ENCODE results near the gene BGN. TPM values are rescaled to one million over a fixed set of nuclear protein-coding genes. Genes with fewer than 3 reads are reported as not detected.

Gene BGN
- total RNA-seq, 1 experiment from 2014 or later, result 1.2 TPM

DNA sequence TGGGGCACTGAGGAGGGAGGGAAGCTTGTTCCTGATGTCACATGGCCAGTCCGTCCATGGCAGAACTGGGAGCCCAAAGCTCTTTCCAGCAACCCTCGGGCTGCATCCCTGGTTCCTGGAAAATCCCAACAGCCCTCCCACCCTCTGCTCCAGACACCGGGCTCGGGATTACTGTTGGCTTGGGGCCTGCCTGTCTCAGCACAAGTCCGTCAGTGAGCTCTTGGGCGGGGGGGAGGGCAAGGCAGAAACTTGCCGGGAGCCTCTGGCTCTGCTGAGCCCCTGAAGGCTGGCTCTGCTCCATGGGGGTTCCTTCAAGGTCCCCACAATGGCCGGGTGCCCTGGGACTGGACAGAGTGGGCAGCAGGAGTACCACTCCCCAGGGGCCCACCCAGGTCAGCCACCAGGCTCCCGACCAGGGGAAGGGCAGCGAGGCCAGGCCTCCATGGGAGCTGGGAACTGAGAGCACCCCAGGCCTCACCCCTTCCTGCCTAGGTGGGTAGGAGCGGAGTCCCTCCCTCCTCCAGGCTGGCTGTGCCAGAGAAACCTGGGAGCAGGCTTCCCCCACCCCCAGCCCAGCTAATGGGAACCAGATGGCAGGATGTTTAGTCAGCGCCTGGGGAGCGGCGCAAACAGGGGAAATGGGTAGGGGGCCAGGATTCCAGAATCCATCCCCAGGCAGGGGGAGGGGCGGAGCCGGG lies 18.0 kb upstream of the BGN start:
- no peaks in the 10 kb centered on the region; the same call in 1 of the 2 replicates for H3K4me1 ChIP-seq (ENCODE audit: insufficient read depth, low read length)
- no peak overlapping the region for H2AFZ ChIP-seq (ENCODE audit: low read length)
- no peak overlapping the region for H2AK5ac ChIP-seq (ENCODE audit: insufficient read length, low read length)
- no peak overlapping the region for H2BK5ac ChIP-seq (ENCODE audit: insufficient read length, low read length)
- peaks cover 21% of the 10 kb centered on the region for H3K9me3 ChIP-seq (ENCODE audit: control insufficient read depth, low read depth, low read length)
- no peaks in the 10 kb centered on the region for H3K23me2 ChIP-seq (ENCODE audit: insufficient read length, low read depth, low read length, poor library complexity, severe bottlenecking)
- H3K27me3 Mint-ChIP-seq (ENCODE audit: low read depth), result peaks cover 34% of the 10 kb centered on the region
- no peak overlapping the region for H4K5ac ChIP-seq (ENCODE audit: insufficient read length, low read depth, low read length)
- peaks cover 2% of the 10 kb centered on the region in 2 experiments; a peak in 3 of 4 replicates for H3K4me1 Mint-ChIP-seq
- H3K36me3 Mint-ChIP-seq (ENCODE audit: insufficient read depth in 1 of 3, low read depth in 3 of 3), result peaks cover 0 to 5% (median 3%) of the 10 kb centered on the region in 3 experiments; a peak in 3 of 7 replicates
- no peak overlapping the region for H3K4ac ChIP-seq (ENCODE audit: low read depth, low read length)
- no peak overlapping the region for H3K4me2 ChIP-seq (ENCODE audit: insufficient read depth, insufficient read length, low read length)
- no peak overlapping the region for H3K56ac ChIP-seq (ENCODE audit: insufficient read length, low read depth, low read length)
- no peaks in the 10 kb centered on the region for H3K79me1 ChIP-seq (ENCODE audit: insufficient read depth, low read depth, low read length, poor library complexity, severe bottlenecking)
- no peak overlapping the region for H3K27ac ChIP-seq (ENCODE audit: insufficient read length, low read depth, low read length)
- no peak overlapping the region for H3K9ac ChIP-seq (ENCODE audit: extremely low read depth, insufficient read length, low read length)
- peaks cover 35 to 57% of the 10 kb centered on the region in 2 experiments for H3K9me3 Mint-ChIP-seq
- H3K27ac Mint-ChIP-seq, result no peak overlapping the region
- no peaks in the 10 kb centered on the region for H4K20me1 ChIP-seq (ENCODE audit: control insufficient read depth, insufficient read depth, insufficient read length)
- H3K14ac ChIP-seq (ENCODE audit: insufficient read depth, low read length), result no peak overlapping the region
- peaks cover 3% of the 10 kb centered on the region for H3K27me3 ChIP-seq (ENCODE audit: insufficient read depth, low read length)
- H4K91ac ChIP-seq (ENCODE audit: insufficient read length, low read depth, low read length), result no peak overlapping the region
- no peak for TF ChIP-seq CTCF (conservative IDR thresholded peaks at IDR 0.05)
- no CpG with 5 or more reads among the region's 16 CpGs for whole genome bisulfite sequencing (ENCODE audit: extremely low coverage, insufficient read length, low lambda C conversion rate)
- H3T11ph ChIP-seq (ENCODE audit: low read length), result no peak overlapping the region
- no peak overlapping the region for H2BK20ac ChIP-seq (ENCODE audit: low read depth, low read length, poor library complexity, severe bottlenecking)
- no peak overlapping the region for H2BK15ac ChIP-seq (ENCODE audit: low read depth, low read length)
- peak; percentile 49 for DNase-seq
- no peak overlapping the region for H3K23ac ChIP-seq (ENCODE audit: insufficient read length, low read depth, low read length)
- H4K8ac ChIP-seq (replicated peaks; ENCODE audit: insufficient read length, low read depth, low read length), result no peak overlapping the region
- no peak overlapping the region for H2BK120ac ChIP-seq (ENCODE audit: low read depth, low read length, poor library complexity, severe bottlenecking)
- H3K18ac ChIP-seq (ENCODE audit: insufficient read length, low read depth, low read length), result no peak overlapping the region
- H3K4me3 Mint-ChIP-seq, result no peak overlapping the region
- no peak overlapping the region for H2BK12ac ChIP-seq (ENCODE audit: insufficient read length, low read depth, low read length)
- H3K79me2 ChIP-seq (ENCODE audit: insufficient read depth, low read length), result no peaks in the 10 kb centered on the region
